Nephron (organoid): Measurements from ENCODE around the gene RNPEP.

Experiments
- H3K27ac Mint-ChIP-seq, 3 experiments: 2 replicates each; pipeline ENCODE4 v1.8.0; 2020; ENCODE audit warnings: mixed read lengths in 3 of 3, mild to moderate bottlenecking in 2 of 3, moderate library complexity in 1 of 3
- H3K27me3 Mint-ChIP-seq: 2 replicates; pipeline ENCODE4 v1.8.0; 2021; ENCODE audit warnings: low read depth, mild to moderate bottlenecking, moderate library complexity, mixed read lengths
- H3K36me3 Mint-ChIP-seq: 2 replicates; pipeline ENCODE4 v1.8.0; 2020; ENCODE audit warnings: low read depth, mixed read lengths
- H3K4me1 Mint-ChIP-seq: 2 replicates; pipeline ENCODE4 v1.8.0; 2020; ENCODE audit warnings: mixed read lengths
- H3K4me3 Mint-ChIP-seq, 3 experiments: 2 replicates each; pipeline ENCODE4 v1.8.0; 2020; ENCODE audit warnings: mild to moderate bottlenecking in 3 of 3, mixed read lengths in 3 of 3, moderate library complexity in 2 of 3
- H3K9me3 Mint-ChIP-seq: 2 replicates; pipeline ENCODE4 v1.8.0; 2020; ENCODE audit warnings: mixed read lengths
- CTCF ChIP-seq, 3 experiments: fragments of 200-600 bp; sonication (generic); IDR thresholded peaks; one replicate each; pipeline ENCODE4 v1.5.0; 2021; ENCODE audit warnings: antibody characterized with exemption in 3 of 3; ENCODE audit not compliant: unreplicated experiment in 3 of 3

RNPEP gene

DNA sequence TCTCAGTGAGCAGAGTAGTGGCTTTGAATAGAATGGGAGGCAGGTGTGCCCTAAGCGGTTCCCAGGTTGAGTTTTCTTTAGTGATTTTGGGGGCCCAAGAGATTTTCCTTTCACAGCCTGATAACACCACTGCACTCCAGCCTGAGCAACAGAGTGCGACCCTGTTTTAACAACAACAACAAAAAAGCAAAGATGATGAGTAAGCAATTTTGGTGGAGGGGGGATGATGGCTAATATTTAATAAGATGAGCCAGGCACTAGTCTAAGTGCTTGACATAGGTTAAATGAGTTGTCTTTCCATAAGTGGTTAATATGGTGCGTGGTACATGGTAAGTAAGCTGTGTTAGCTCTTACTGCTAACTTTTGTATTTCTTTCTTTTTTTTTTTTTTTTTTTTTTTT, 2.0 kb downstream of the RNPEP start:
- H3K36me3 Mint-ChIP-seq, result peaks cover 10% of the 10 kb centered on the region
- no peak for TF ChIP-seq CTCF (IDR thresholded peaks at IDR 0.05; ENCODE audit: unreplicated experiment in 3 of 3)
- no peaks in the 10 kb centered on the region for H3K27me3 Mint-ChIP-seq
- no peaks in the 10 kb centered on the region for H3K9me3 Mint-ChIP-seq
- peak overlapping the region; percentile 95 to 99 (median 98) for H3K4me3 Mint-ChIP-seq
- no peak overlapping the region for H3K27ac Mint-ChIP-seq
- peaks cover 13% of the 10 kb centered on the region for H3K4me1 Mint-ChIP-seq

- Mint-ChIP-seq H3K27ac (no peak overlapping the region), H3K9me3 (no peaks in the 10 kb centered on the region), H3K4me3 (peak overlapping the region; percentile 51 to 59 (median 54)), H3K4me1 (peaks cover 13% of the 10 kb centered on the region), H3K36me3 (peaks cover 18% of the 10 kb centered on the region), H3K27me3 (no peaks in the 10 kb centered on the region)
- no peak for TF ChIP-seq CTCF (IDR thresholded peaks at IDR 0.05; ENCODE audit: unreplicated experiment in 3 of 3)
Measured at GRCh38 chr1:201985355-201985754, 2.9 kb downstream of the RNPEP start.

GRCh38 chr1:201988601-201989000, 6.2 kb downstream of the RNPEP start:
- no peak overlapping the region for H3K27ac Mint-ChIP-seq
- no peaks in the 10 kb centered on the region for H3K9me3 Mint-ChIP-seq
- peaks cover 13% of the 10 kb centered on the region for H3K4me1 Mint-ChIP-seq
- H3K4me3 Mint-ChIP-seq, result no peak overlapping the region
- peaks cover 45% of the 10 kb centered on the region for H3K36me3 Mint-ChIP-seq
- H3K27me3 Mint-ChIP-seq, result no peaks in the 10 kb centered on the region
- no peak for TF ChIP-seq CTCF (IDR thresholded peaks at IDR 0.05; ENCODE audit: unreplicated experiment in 3 of 3)

DNA sequence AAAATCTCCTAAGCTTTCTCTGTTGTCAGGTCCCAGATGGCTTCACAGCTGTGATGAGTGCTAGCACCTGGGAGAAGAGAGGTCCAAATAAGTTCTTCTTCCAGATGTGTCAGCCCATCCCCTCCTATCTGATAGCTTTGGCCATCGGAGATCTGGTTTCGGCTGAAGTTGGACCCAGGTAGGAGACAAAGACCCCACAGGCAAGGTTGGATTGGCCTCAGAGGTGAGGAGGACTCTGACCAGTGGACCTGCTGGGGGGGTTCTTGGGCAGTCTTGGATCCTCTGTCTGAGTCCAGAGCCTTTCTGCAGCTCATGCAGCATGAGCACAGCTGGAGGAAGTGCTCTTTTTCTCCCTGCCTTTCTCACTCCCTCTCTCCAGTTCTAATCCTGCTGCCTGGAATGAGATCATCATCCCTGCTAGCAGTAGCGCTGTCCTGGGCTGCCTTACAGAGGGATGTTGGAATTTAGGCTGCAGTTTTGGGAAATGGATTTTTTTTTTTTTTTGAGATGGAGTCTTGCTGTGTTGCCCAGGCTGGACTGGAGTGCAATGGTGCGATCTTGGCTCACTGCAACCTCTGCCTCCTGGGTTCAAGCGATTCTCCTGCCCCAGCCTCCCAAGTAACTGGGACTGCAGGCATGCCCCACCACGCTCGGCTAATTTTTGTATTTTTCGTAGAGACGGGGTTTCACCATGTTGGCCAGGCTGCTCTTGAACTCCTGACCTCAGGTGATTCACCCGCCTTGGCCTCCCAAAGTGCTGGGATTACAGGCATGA, 7.1 kb downstream of the RNPEP start:
- H3K27me3 Mint-ChIP-seq, result no peaks in the 10 kb centered on the region
- peaks cover 7% of the 10 kb centered on the region for H3K4me1 Mint-ChIP-seq
- no peak overlapping the region for H3K4me3 Mint-ChIP-seq
- H3K36me3 Mint-ChIP-seq, result peaks cover 54% of the 10 kb centered on the region
- no peaks in the 10 kb centered on the region for H3K9me3 Mint-ChIP-seq
- H3K27ac Mint-ChIP-seq, result no peak overlapping the region
- no peak for TF ChIP-seq CTCF (IDR thresholded peaks at IDR 0.05; ENCODE audit: unreplicated experiment in 3 of 3)

DNA sequence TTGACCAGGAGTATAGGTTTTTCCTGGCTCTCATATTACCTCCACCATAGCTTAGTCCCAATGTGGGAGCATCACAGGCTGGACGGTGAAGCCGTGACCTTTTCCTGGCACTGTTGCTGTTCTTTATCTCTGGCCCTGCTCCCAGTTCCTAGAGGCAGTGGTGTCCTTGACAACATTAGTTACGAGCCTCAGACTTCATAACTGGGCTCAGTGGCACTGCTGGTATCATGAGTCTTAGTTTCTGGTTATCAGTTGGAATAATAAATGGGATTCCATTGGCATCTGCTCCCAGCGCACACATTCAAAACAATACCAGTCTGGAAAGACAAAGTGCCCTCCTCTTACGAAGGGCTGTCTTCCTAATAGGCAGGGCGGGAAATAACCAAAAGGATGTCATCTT, 8.0 kb downstream of the RNPEP start:
- H3K9me3 Mint-ChIP-seq, result no peaks in the 10 kb centered on the region
- peaks cover 59% of the 10 kb centered on the region for H3K36me3 Mint-ChIP-seq
- peaks cover 6% of the 10 kb centered on the region for H3K4me1 Mint-ChIP-seq
- no peak overlapping the region for H3K27ac Mint-ChIP-seq
- no peak overlapping the region for H3K4me3 Mint-ChIP-seq
- H3K27me3 Mint-ChIP-seq, result no peaks in the 10 kb centered on the region
- no peak for TF ChIP-seq CTCF (IDR thresholded peaks at IDR 0.05; ENCODE audit: unreplicated experiment in 3 of 3)
